K562 (cell line): ENCODE results near the gene AQP4. TPM values are rescaled to one million over a fixed set of nuclear protein-coding genes. Genes with fewer than 3 reads are reported as not detected.

Source experiments
- ATAC-seq: fragments of 200-7000 bp; cut with Tn5 transposase; 3 replicates; pipeline ENCODE4 v1.9.1; 2020; ENCODE audit warnings: moderate library complexity
- BruUV-seq: library from RNA; stranded (reverse); fragments of 400-500 nt; replicated peaks from 2 replicates; lab custom pipeline; 2021; lab: Mats Ljungman, UMichigan
- CTCF ChIA-PET: fragments of 300-600 bp; formaldehyde crosslinking; extraction: SDS; loops from one replicate; lab custom pipeline; 2021; ENCODE audit warnings: low intra/inter-chr PET ratio; lab: Yijun Ruan, JAX
- POLR2A ChIA-PET: fragments of 300-600, 350-650 bp; sonication (Branson Sonifier 250); formaldehyde crosslinking; extraction: SDS; loops from one replicate; lab custom pipeline; 2021; ENCODE audit warnings: antibody characterized with exemption, inconsistent platforms; lab: Yijun Ruan, JAX
- DNase-seq, 4 experiments: peaks; one replicate each; pipeline versions ENCODE4 v3.0.0 to v3.0.0-alpha.2; 2011 to 2018; ENCODE audit warnings: low spot score in 3 of 4, mixed read lengths in 3 of 4; ENCODE audit errors: extremely low read depth in 1 of 4
- FAIRE-seq: peaks from 2 replicates; lab custom pipeline; 2011; peaks lifted over from hg19 to GRCh38; lab: Jason Lieb, UNC
- H2AFZ ChIP-seq: 2 replicates; pipeline ENCODE4 v1.6.0; 2011; ENCODE audit warnings: low read depth, low read length, control low read depth, inconsistent platforms
- H3K27ac ChIP-seq: fragments of 200-600 bp; 3 replicates; pipeline ENCODE4 v1.8.0; 2011; ENCODE audit warnings: low read depth, mild to moderate bottlenecking, control low read depth, inconsistent platforms, low read length, moderate library complexity, mixed read lengths; ENCODE audit errors: extremely low read depth
- H3K27me3 ChIP-seq, 2 experiments: fragments of 300-600 bp in 1 of 2; 2 replicates in 1 of 2; 3 replicates in 1 of 2; pipeline versions ENCODE4 v1.6.0 to v1.8.0; 2011; ENCODE audit warnings: inconsistent platforms in 2 of 2, low read length in 2 of 2, mild to moderate bottlenecking in 1 of 2, mixed read lengths in 1 of 2, moderate library complexity in 1 of 2; ENCODE audit not compliant: control insufficient read depth in 2 of 2, insufficient read depth in 2 of 2
- H3K36me3 ChIP-seq: fragments of 300-600 bp; 3 replicates; pipeline ENCODE4 v1.8.0; 2011; ENCODE audit warnings: mild to moderate bottlenecking, low read length, inconsistent platforms; ENCODE audit not compliant: control insufficient read depth, insufficient read depth
- H3K4me1 ChIP-seq, 2 experiments: fragments of 200-600 bp in 1 of 2; replicated peaks in 1 of 2; 2 replicates in 1 of 2; 3 replicates in 1 of 2; pipeline versions ENCODE4 v1.5.1 to v1.8.0; 2011; ENCODE audit warnings: inconsistent platforms in 2 of 2, low read length in 2 of 2, mild to moderate bottlenecking in 1 of 2, mixed read lengths in 1 of 2, moderate library complexity in 1 of 2; ENCODE audit not compliant: control insufficient read depth in 2 of 2, insufficient read depth in 2 of 2
- H3K4me2 ChIP-seq: 2 replicates; pipeline ENCODE4 v1.6.1; 2011; ENCODE audit warnings: low read length, control low read depth, inconsistent platforms, mixed read lengths; ENCODE audit not compliant: insufficient read depth
- H3K4me3 ChIP-seq: fragments of 200-600 bp; sonication (generic), shearing (Covaris generic); 2 replicates; pipeline ENCODE4 v1.5.1; 2016; ENCODE audit warnings: control low read depth, inconsistent platforms
- H3K79me2 ChIP-seq: fragments of 200-600 bp; 3 replicates; pipeline ENCODE4 v1.8.0; 2011; ENCODE audit warnings: low read length, inconsistent platforms; ENCODE audit not compliant: control insufficient read depth, insufficient read depth
- H3K9ac ChIP-seq, 2 experiments: 2 replicates each; pipeline versions ENCODE4 v1.6.0 to v1.6.1; 2011; ENCODE audit warnings: low read depth in 2 of 2, low read length in 2 of 2, control low read depth in 1 of 2, inconsistent platforms in 1 of 2, mild to moderate bottlenecking in 1 of 2, mixed read lengths in 1 of 2; ENCODE audit not compliant: insufficient read depth in 1 of 2
- H3K9me1 ChIP-seq: one replicate; pipeline ENCODE4 v1.6.0; 2011; ENCODE audit warnings: inconsistent platforms, mild to moderate bottlenecking, low read length, moderate library complexity; ENCODE audit not compliant: control insufficient read depth, insufficient read depth
- H3K9me3 ChIP-seq: replicated peaks from 2 replicates; pipeline ENCODE4 v1.5.1; 2011; ENCODE audit warnings: low read depth, low read length, inconsistent platforms; ENCODE audit not compliant: control insufficient read depth, insufficient read depth
- H4K20me1 ChIP-seq: replicated peaks from 2 replicates; pipeline ENCODE4 v1.6.1; 2011; ENCODE audit warnings: low read length, inconsistent platforms, mixed read lengths; ENCODE audit not compliant: control insufficient read depth, insufficient read depth
- CEBPB ChIP-seq: fragments of 450-650 bp; IDR thresholded peaks from 2 replicates; pipeline ENCODE4 v1.6.1; 2016; ENCODE audit warnings: missing genetic modification characterization, missing compliant biosample characterization
- CTCF ChIP-seq, 3 experiments: IDR thresholded peaks in 2 of 3; conservative IDR thresholded peaks in 1 of 3; 2 replicates each; pipeline ENCODE4 v1.5.1; 2011 to 2012; ENCODE audit warnings: low read length in 3 of 3, mild to moderate bottlenecking in 3 of 3, control low read depth in 2 of 3, improper control_type of control experiment in 1 of 3, inconsistent platforms in 1 of 3, low read depth in 1 of 3, mixed read lengths in 1 of 3, moderate library complexity in 1 of 3; ENCODE audit not compliant: insufficient read depth in 2 of 3
- MIER1 ChIP-seq: fragments of 450-650 bp; IDR thresholded peaks from 2 replicates; pipeline ENCODE4 v1.6.1; 2016; ENCODE audit warnings: antibody characterized with exemption, mild to moderate bottlenecking, low read depth
- RAD21 ChIP-seq, 2 experiments: fragments of 250-450 bp in 1 of 2; fragments of 450-650 bp in 1 of 2; sonication (Bioruptor Pico) in 1 of 2; formaldehyde crosslinking in 1 of 2; IDR thresholded peaks in 1 of 2; conservative IDR thresholded peaks in 1 of 2; 2 replicates each; pipeline versions ENCODE4 v1.4.0 to v1.8.0; 2020 to 2022; ENCODE audit warnings: mild to moderate bottlenecking in 2 of 2, moderate library complexity in 1 of 2
- TRIM28 ChIP-seq: fragments of 450-650 bp; IDR thresholded peaks from 2 replicates; pipeline ENCODE4 v1.6.1; 2017
- WGBS: fragments of 100-300 bp; shearing (Covaris generic); methylation state at CpG from one replicate; pipeline ENCODE4 v1.1.6; 2016; ENCODE audit warnings: low coverage, mixed read lengths; ENCODE audit not compliant: insufficient coverage; ENCODE audit errors: missing lambda C conversion rate; 5-methylcytosine and 5-hydroxymethylcytosine counted together
- in situ Hi-C: fragments of 300-500 bp; cut with MboI; formaldehyde crosslinking; loops from 4 replicates; pipeline ENCODE4 v1.15.0; 2018; ENCODE audit warnings: inconsistent platforms, mixed read lengths
- intact Hi-C: fragments of 100-400 bp; cut with micrococcal nuclease; formaldehyde crosslinking; loops from 2 replicates; pipeline ENCODE4 v1.14.2; 2022
- polyA plus RNA-seq, 8 experiments: library from polyadenylated mRNA; depleted of rRNA in 4 of 8; stranded (reverse) in 5 of 8; unstranded in 3 of 8; fragments of >200 nt; fragmentation: Nextera tagmentation in 2 of 8; fragmentation: Illumina TruSeq in 1 of 8; extraction: Ambion mirVana in 2 of 8; extraction: Trizol in 1 of 8; gene quantifications; 2 replicates each; pipeline versions ENCODE4 v1.2.1 to v1.2.3, GENCODE V29; 2011 to 2014; ENCODE audit warnings: inconsistent platforms in 1 of 8, missing spikeins in 1 of 8
- total RNA-seq, 7 experiments: library from RNA; depleted of rRNA in 6 of 7; stranded (reverse); fragments of >200 nt in 6 of 7; fragmentation: Illumina TruSeq in 2 of 7; extraction: Trizol in 2 of 7; gene quantifications; 2 replicates each; pipeline versions ENCODE4 v1.2.1 to v1.2.3, GENCODE V29; 2011 to 2021; ENCODE audit warnings: low replicate concordance in 1 of 7

The AQP4 gene
- total and polyA plus RNA-seq, 9 of the 15 experiments (the other 6 are each of a cell fraction or from before 2014, with no cell fraction given) = 0.31 TPM; not detected in 8

GRCh38 chr18:26818461-26818860, 47.0 kb downstream of the AQP4 start:
- no peak for ATAC-seq
- H3K9me3 ChIP-seq = peaks cover 2% of the 10 kb centered on the region; the same call in 1 of the 2 replicates
- no peaks in the 10 kb centered on the region for H3K79me2 ChIP-seq
- in situ Hi-C loops (no loop called here), intact Hi-C loops (no loop called here)
- 0% methylated on average over 1 of the region's 1 CpG for WGBS
- no peaks in the 10 kb centered on the region for H4K20me1 ChIP-seq
- no peak for DNase-seq
- H3K9ac ChIP-seq = no peak overlapping the region
- ChIA-PET POLR2A (no interaction called here), CTCF (no interaction called here)
- no peak overlapping the region for H2AFZ ChIP-seq
- peak; percentile 77; the same call in 1 of the 2 replicates for TF ChIP-seq TRIM28
- TF ChIP-seq MIER1 = no peak
- TF ChIP-seq, all 486 proteins: peak for 1
- no peak for FAIRE-seq
- Histone ChIP-seq H3K4me1 (no peaks in the 10 kb centered on the region), H3K27ac (no peak overlapping the region), H3K27me3 (no peaks in the 10 kb centered on the region), H3K9me1 (no peaks in the 10 kb centered on the region), H3K36me3 (no peaks in the 10 kb centered on the region), H3K4me2 (no peak overlapping the region), H3K4me3 (no peak overlapping the region)
- no TSS peak for BruUV-seq

GRCh38 chr18:26813043-26813442, 52.5 kb downstream of the AQP4 start:
- FAIRE-seq = no peak
- H3K9me3 ChIP-seq = 0 out of 2 replicates have a peak, but pooled peaks cover 2% of the 10 kb centered on the region
- H3K4me3 ChIP-seq = no peak overlapping the region
- no peaks in the 10 kb centered on the region for H3K4me1 ChIP-seq
- no peak for ATAC-seq
- H3K36me3 ChIP-seq = no peaks in the 10 kb centered on the region
- no peaks in the 10 kb centered on the region for H3K9me1 ChIP-seq
- POLR2A ChIA-PET = no interaction called here
- DNase-seq = peak in 1 of 4 experiments; percentile 7
- CTCF ChIA-PET = no interaction called here
- in situ Hi-C loops = no loop called here
- H3K27ac ChIP-seq = no peak overlapping the region
- 0% methylated on average over 1 of the region's 1 CpG for WGBS
- H3K9ac ChIP-seq = no peak overlapping the region
- 0 out of 6 replicates have a peak, but pooled peaks of 1 of the 3 experiments have one; percentile 9 for TF ChIP-seq CTCF (IDR thresholded peaks at IDR 0.05 in 2 of 3, conservative IDR thresholded peaks at IDR 0.05 in 1 of 3; ENCODE audit: insufficient read depth in 2 of 3, low read depth in 1 of 3, low read length in 3 of 3)
- TF ChIP-seq RAD21 (CRISPR knock-in tag; conservative IDR thresholded peaks at IDR 0.05 in 1 of 2, IDR thresholded peaks at IDR 0.05 in 1 of 2) = peak in 1 of 2 experiments; percentile 31; a peak in 2 of 4 replicates
- no peak for TF ChIP-seq CEBPB (tag)
- intact Hi-C loops = no loop called here
- H4K20me1 ChIP-seq = no peaks in the 10 kb centered on the region
- no peaks in the 10 kb centered on the region for H3K27me3 ChIP-seq
- no peak overlapping the region for H2AFZ ChIP-seq
- no peaks in the 10 kb centered on the region for H3K79me2 ChIP-seq
- no TSS peak for BruUV-seq
- no peak overlapping the region for H3K4me2 ChIP-seq
